ENCODE measurements around the gene GYG2.

The GYG2 gene

DNA sequence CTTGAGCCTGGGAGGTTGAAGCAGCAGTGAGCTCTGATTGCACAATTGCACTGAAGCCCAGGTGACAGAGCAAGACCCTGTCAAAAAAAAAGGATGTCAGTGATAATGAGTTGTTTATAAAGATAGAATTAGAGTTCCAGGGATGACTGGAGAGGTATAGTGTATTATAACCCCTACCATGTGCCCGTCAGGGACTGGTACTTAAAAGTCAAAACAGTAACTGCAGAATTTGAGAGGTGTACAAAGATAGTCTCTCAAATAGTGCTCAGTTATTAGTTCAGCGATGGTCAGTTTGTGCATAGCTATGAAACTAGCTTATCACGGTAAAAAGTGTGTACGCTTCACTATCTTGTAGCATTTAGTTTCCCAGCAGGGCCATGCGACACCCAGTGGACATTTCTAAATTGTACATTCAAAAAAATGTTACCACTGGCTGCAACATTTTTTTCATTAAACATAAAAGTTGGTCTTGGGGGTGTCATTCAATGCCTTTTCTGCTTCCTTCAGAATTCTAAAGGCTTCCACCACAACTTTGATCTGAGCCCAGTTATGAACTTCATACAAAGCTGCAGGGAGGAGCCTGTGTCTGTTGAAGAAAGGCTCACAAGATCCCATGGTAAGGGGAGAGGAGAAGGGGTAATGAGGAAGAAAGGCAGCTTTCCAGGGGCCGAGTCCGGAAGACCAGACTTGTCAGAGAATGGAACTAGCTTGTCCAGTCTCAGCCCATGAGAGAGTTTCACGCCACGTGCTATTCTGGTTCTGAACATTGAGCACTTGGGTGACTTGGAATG lies 9.2 kb upstream of the GYG2 start:
- DNase-seq, result no peak

DNA sequence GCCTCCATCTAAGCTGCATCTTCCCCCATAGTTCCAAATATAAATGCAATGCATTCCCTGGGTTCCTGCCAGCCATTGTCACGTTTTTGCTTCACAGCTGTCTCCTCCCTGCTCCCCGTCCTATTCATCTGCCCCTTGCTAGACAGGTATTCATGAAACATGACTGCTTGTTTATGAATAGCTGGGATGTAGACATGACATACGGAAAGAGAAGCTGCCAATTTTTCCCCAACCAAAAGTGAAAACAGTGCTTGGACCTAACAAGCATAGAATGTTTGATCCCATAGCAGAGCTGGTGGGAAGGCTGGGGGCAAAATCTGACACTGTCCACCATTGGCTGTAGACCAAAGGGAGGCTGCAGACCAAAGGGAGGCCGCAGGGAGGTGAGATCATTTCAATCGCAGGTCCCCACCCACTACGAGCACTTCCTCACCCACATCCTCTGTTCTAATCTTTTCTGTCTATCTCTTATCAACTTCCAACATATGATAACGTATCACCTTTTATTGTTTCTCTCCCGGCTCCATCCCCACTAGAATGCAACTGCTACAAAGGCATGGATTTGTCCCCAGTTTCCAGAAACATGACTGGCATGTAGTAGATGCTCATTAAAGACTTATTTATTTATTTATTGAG lies 8.5 kb upstream of the GYG2 start:
- DNase-seq, result no peak

- no peak for DNase-seq
Measured at GRCh38 chrX:2823795-2824386, 4.8 kb upstream of the GYG2 start.

DNA sequence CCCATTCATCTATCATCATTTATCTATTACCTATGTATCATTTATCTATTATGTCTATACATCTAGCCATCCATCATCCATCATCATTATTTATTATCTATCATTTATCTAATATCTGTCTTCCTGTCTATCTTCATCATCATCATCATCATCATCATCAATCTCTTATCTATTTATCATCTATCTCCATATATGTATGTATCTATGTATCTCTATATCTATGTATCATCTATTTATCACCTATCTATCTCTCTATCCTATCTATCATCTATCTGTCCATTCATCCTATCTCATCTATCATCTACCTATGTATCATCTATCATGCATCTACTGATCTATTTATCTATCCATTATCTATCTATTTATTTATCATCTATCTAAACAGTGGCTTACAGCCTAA lies 3.8 kb upstream of the GYG2 start:
- no peak for DNase-seq

DNA sequence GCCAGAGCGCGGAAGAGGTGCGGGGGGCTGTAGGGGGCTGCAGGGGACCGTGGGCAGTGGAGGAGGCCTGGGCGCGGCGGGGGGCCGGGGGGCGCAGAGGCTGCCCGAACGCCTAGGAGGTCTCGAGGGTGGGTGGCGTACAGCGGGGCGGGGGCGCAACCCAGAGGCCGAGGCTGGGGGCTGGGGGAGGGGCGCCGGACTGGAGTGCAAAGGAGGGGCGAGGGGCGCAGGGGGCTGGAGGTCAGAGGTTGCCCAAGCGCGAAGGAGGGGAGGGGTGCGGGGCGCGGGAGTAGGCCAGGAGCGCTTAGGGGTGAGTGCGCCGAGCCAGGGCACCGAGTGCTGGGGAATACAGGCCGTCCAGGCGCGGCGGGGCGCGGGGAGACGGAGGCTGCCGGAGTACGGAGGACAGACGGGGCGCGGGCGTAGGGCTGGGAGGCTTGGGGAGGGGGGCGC lies 255 bp downstream of the GYG2 start:
- DNase-seq, result no peak

DNA sequence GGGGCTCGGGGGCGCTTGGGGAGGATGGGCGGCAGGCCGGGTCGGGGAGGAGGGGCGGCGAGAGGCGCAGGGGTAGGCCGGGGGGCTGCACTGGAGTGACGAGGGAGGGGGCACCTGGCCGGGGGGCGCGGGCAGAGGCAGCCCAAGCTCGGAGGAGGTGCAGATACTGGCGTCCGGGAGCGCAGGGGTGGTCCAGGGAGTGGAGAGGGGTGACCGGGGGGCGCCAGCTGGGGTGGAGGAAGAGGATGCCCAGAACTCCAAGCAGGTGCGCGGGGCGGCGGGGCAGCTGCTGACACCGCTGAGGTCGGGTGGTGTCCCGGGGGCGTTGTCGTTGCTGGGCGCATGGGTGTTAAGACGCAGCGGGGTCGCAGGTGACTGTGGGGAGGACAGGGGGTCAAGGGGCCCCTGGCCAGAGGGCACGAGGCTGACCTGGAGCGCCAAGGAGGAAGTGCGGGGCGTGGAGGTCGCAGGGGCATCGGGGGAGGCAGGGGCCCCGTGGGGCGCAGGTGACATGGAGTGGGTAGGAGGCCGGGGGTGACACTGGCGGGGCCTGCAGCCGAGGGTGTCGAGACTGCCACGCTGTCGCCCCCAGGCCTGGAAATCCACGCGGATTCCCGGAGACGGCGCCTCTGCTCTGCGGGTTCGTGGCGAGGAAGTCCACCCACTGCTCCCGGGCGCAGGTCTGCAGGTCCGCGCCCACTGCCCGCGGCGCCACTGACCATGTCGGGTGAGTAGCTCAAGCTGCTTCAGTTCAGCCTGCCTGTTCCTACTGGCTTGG lies 928 bp downstream of the GYG2 start:
- DNase-seq, result no peak

- no peak for DNase-seq
Measured at GRCh38 chrX:2831471-2832228, 2.9 kb downstream of the GYG2 start.

DNA sequence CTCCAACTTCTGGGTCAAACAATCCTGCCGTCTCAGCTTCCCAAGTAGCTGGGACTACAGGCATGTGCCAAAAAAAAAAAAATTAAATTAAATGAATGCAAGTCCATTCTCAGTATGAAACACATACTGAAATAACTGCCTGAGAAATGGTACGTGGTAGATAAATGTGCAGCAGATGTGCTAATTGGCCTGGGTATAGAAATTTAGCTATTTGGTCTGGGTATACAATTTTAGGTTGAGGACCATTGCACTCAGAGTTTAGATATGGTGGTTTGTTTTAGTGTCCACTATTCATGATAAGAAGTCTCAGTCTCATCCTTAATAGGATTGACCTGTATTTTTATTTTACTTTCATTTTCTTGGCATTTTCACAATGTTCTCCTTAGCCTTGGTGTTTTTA lies 9.2 kb downstream of the GYG2 start:
- no peak for DNase-seq

GRCh38 chrX:2840961-2841360 lies 12.2 kb downstream of the GYG2 start:
- DNase-seq, result no peak

DNA sequence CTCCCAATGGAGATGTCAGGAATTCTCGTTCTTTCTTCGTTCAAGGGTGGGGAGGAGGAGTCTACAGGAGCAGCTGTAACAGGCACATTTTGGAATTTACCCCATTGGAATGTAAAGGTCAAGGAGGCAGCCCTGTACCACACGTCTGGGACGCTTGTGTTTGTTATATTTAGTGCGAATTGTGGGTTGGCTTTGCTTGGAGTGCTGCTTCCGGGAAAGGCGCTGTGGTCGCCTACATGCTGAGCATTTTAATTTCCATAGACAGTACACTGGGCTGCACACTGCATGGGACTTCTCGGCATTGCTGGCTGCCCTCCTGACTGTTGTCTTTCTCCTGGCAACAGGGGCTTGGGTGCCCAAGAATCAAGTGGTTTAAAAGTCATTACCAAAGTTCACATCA lies 12.8 kb downstream of the GYG2 start:
- DNase-seq, result no peak

GRCh38 chrX:2846992-2847391 lies 18.3 kb downstream of the GYG2 start:
- DNase-seq, result no peak

- peak; percentile 73 for DNase-seq
Measured at GRCh38 chrX:2848871-2849301, 20.2 kb downstream of the GYG2 start.

- DNase-seq, result no peak
Measured at GRCh38 chrX:2854918-2855317, 26.2 kb downstream of the GYG2 start.

GRCh38 chrX:2855761-2856160 lies 27.0 kb downstream of the GYG2 start:
- DNase-seq, result no peak

DNA sequence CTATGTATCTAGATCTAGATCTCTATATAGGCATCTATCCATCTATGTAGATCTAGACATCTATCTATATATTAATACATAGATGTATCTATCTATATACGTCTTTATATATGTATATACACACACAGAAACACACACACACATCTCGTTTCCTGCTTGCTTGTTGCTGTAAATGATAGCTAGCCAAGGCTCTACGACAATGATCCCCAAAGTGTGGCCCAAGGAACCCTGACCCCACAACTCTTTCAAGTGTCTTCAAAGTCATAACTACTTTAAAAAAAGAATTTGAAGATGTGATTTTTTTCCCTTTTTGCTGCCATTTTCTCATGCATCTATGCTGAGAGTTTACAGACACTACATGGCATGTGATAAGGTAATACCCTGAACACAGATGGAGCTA lies 28.8 kb downstream of the GYG2 start:
- no peak for DNase-seq

GRCh38 chrX:2859197-2859797 lies 30.6 kb downstream of the GYG2 start:
- DNase-seq, result no peak

DNA sequence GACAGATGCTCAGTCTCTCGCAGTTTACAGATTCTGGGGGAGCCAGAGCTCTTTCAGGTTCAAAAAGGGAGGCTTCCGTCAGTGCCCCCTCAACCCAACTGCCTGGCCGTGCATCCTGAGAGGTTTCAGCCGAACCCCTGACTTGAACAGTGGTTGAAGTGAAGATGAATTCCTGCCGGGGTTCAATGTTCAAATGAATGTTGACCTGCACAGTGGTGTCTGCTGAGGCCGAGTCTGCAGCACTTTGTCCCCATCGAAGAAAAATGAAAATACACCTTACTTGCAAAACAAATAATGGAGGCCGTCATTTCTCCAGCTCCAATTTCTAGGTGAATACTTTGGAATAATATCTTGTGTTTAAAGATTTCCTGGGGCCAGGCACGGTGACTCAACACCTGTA lies 33.7 kb downstream of the GYG2 start:
- DNase-seq, result no peak

DNA sequence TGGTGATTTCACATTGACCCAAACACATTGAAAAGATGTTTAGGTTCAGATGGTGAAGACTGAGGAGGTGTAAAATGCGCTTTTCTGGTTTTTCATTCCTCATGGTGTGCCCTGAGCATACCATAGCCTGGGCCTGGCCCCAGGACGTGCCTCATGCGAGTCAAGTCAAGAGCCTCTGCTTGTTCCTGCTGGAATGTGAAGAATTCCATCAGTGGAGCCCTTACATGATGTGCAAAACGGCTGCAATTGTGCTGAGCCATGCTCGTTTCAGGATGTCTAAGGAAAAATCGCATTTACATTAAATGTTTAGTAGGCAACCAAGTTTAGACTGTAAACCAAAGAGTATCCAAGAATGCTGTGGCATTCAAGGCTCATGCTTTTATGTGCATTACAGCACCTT lies 34.9 kb downstream of the GYG2 start:
- peak; percentile 39 for DNase-seq

DNA sequence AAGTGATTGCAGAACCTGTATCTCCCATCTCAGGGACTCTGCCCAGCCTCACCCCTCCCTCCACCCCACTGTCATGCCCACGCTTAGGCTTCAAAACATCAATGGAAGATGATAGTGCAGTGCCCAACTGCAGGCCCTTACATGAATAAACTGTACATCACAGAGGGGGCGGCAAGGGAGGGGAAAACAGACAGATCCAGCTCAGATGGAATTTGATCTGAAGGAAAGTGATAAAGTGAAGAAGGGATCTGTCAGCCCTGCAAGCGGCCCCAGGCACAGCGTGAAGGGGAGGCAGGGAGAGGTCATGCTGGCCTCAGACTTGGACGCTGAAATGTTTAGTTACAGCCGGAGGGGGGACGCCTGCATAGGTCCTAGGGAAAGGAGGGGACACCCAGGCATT lies 38.5 kb downstream of the GYG2 start:
- no peak for DNase-seq

GRCh38 chrX:2870650-2871049 lies 41.9 kb downstream of the GYG2 start:
- DNase-seq, result no peak

DNA sequence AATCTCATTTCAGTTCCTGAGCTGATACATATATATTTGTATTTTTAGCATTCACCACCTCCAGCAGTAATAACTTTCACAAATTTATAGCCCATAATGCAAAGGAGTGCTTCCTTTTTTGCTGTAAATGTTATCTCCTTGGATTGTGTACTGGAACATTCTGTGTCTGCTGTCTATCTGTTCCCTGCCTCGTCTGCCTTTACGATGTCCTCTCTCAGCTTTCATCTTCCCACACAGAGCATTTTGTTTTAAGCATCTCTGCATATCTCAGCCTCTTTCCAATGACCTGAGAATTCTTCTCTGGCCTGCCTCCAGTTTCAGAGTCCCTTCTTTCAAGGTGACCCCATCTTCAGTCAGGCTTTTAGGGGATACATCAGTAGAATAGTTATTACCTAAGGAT lies 43.1 kb downstream of the GYG2 start:
- no peak for DNase-seq

DNA sequence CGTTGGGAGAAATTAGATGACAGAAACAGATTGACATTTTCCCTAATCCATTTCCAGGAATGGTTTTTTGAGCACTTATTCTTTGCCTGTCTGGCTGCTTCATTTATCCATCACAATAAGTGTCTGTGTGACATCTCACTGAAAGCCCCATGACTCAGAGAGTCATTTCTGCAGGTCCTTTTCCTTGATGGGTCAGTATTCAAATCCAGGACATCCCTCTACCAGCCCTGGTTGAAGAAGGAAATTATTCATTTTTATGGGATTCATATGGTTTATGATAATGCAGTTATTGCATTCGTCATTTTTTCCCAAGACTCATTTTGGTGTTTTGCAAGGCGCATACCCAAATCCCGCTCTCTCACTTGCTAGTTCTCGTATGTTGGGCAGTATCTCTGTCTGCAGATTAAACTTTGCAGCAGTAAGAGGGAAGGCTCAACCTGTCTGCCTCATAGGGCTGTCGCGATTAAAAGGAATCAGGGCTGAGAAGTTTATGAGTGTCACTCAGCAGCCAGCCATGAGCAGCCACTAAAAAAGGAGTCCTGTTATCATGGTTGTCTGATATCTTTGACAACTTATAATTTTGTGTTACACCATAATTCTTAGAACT lies 44.0 kb downstream of the GYG2 start:
- DNase-seq, result no peak

Measured in EL (cell line).